Calu3 (cell line): ENCODE data around the gene RERGL. TPM values are rescaled to one million over a fixed set of nuclear protein-coding genes. Genes with fewer than 3 reads are reported as not detected.

Experiments used
- BruUV-seq: library from RNA; stranded (reverse); fragments of 400-500 nt; replicated peaks from 2 replicates; lab custom pipeline; 2021; lab: Mats Ljungman, UMichigan
- CTCF ChIA-PET: fragments of 300-600 bp; sonication (Branson Sonifier 250); formaldehyde crosslinking; loops from one replicate; lab custom pipeline; 2022; ENCODE audit warnings: antibody characterized with exemption; lab: Charles Lee
- DNase-seq: peaks from one replicate; pipeline ENCODE4 v3.0.0; 2022
- H3K27ac Mint-ChIP-seq: one replicate; pipeline ENCODE4 v1.8.0; 2022; ENCODE audit warnings: mixed read lengths; ENCODE audit not compliant: unreplicated experiment
- H3K27me3 Mint-ChIP-seq: one replicate; pipeline ENCODE4 v1.8.0; 2022; ENCODE audit warnings: mixed read lengths; ENCODE audit not compliant: unreplicated experiment
- H3K36me3 Mint-ChIP-seq: one replicate; pipeline ENCODE4 v1.8.0; 2022; ENCODE audit warnings: mild to moderate bottlenecking, moderate library complexity, mixed read lengths; ENCODE audit not compliant: insufficient read depth, unreplicated experiment
- H3K4me1 Mint-ChIP-seq: one replicate; pipeline ENCODE4 v1.8.0; 2022; ENCODE audit warnings: mild to moderate bottlenecking, low read depth, mixed read lengths; ENCODE audit not compliant: unreplicated experiment
- H3K4me3 Mint-ChIP-seq: one replicate; pipeline ENCODE4 v1.8.0; 2022; ENCODE audit warnings: mild to moderate bottlenecking, low read depth, moderate library complexity, mixed read lengths; ENCODE audit not compliant: unreplicated experiment
- H3K9me3 Mint-ChIP-seq: one replicate; pipeline ENCODE4 v1.8.0; 2022; ENCODE audit warnings: low read depth, mixed read lengths; ENCODE audit not compliant: unreplicated experiment
- CTCF ChIP-seq: fragments of 200-600 bp; IDR thresholded peaks from one replicate; pipeline ENCODE4 v1.8.0; 2022; ENCODE audit warnings: antibody characterized with exemption; ENCODE audit not compliant: unreplicated experiment
- intact Hi-C: fragments of 100-400 bp; cut with micrococcal nuclease; formaldehyde crosslinking; loops from one replicate; pipeline ENCODE4 v1.10.0; 2022; ENCODE audit not compliant: unreplicated experiment
- total RNA-seq: library from RNA; stranded (reverse); gene quantifications from 2 replicates; pipeline ENCODE4 v1.2.3, GENCODE V29; 2022

RERGL gene
- total RNA-seq, 1 experiment from 2014 or later, result 9.2 TPM

DNA sequence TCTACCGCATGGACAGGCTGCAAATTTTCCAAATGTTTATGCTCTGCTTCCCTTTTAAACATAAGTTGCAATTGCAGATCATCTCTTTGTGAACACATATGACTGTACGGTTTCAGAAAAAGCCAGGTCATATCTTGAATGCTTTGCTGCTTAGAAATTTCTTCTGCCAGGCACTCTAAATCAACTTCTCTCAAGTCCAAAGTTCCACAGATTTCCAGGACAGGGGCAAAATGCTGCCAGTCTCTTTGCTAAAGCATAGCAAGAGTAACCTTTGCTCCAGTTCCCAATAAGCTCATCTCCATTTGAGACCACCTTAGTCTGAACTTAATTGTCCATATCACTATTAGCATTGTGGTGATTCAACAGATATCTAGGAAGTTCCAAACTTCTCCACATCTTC, 13.6 kb upstream of the RERGL start:
- intact Hi-C loops, result no loop called here
- CTCF ChIA-PET, result no interaction called here
- TF ChIP-seq CTCF, result no peak
- Mint-ChIP-seq H3K4me1 (peaks cover 7% of the 10 kb centered on the region), H3K27me3 (no peaks in the 10 kb centered on the region), H3K27ac (no peak overlapping the region), H3K4me3 (no peak overlapping the region), H3K36me3 (no peaks in the 10 kb centered on the region), H3K9me3 (no peaks in the 10 kb centered on the region)
- DNase-seq, result no peak
- BruUV-seq, result no TSS peak

GRCh38 chr12:18101043-18101442, 11.1 kb upstream of the RERGL start:
- intact Hi-C loops, result no loop called here
- Mint-ChIP-seq H3K9me3 (no peaks in the 10 kb centered on the region), H3K36me3 (no peaks in the 10 kb centered on the region), H3K27me3 (no peaks in the 10 kb centered on the region), H3K4me3 (no peak overlapping the region), H3K4me1 (no peaks in the 10 kb centered on the region), H3K27ac (no peak overlapping the region)
- no peak for TF ChIP-seq CTCF
- DNase-seq, result no peak
- CTCF ChIA-PET, result no interaction called here
- BruUV-seq, result no TSS peak

DNA sequence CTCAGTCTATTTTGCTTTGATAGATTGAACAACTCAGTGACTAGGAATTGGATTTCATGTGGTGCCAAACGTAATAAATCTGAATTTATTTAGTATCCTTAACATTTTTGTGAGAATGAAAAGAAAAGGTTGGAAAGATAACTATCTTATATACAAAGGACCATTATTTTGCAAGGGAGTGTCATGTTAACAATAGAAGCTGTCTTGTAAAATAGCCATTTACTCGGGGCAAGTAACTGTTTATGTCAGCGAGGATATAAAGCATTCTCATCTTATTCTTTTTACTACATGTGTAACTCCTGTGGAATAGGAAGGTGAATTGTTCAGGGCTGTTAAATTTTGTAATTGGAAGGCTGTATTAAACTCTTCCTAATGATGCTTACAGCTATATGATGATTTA, 5.9 kb downstream of the RERGL start:
- TF ChIP-seq CTCF, result no peak
- H3K36me3 Mint-ChIP-seq, result no peaks in the 10 kb centered on the region
- no peak overlapping the region for H3K4me3 Mint-ChIP-seq
- H3K27me3 Mint-ChIP-seq, result no peaks in the 10 kb centered on the region
- H3K27ac Mint-ChIP-seq, result no peak overlapping the region
- DNase-seq, result no peak
- BruUV-seq, result no TSS peak
- intact Hi-C loops, result no loop called here
- CTCF ChIA-PET, result no interaction called here
- no peaks in the 10 kb centered on the region for H3K9me3 Mint-ChIP-seq
- no peaks in the 10 kb centered on the region for H3K4me1 Mint-ChIP-seq

GRCh38 chr12:18079541-18080246, 10.3 kb downstream of the RERGL start:
- H3K27ac Mint-ChIP-seq, result no peak overlapping the region
- DNase-seq, result no peak
- no peak for TF ChIP-seq CTCF
- CTCF ChIA-PET, result no interaction called here
- no peak overlapping the region for H3K4me3 Mint-ChIP-seq
- BruUV-seq, result no TSS peak
- no peaks in the 10 kb centered on the region for H3K36me3 Mint-ChIP-seq
- no peaks in the 10 kb centered on the region for H3K9me3 Mint-ChIP-seq
- no peaks in the 10 kb centered on the region for H3K27me3 Mint-ChIP-seq
- intact Hi-C loops, result no loop called here
- peaks cover 10% of the 10 kb centered on the region for H3K4me1 Mint-ChIP-seq
